Liver (tissue), 9 donors: ENCODE data around the gene PMM2. TPM values are rescaled to one million over a fixed set of nuclear protein-coding genes. Genes with fewer than 3 reads are reported as not detected.

ENCODE experiments used
- DNase-seq: peaks from one replicate; pipeline ENCODE4 v3.0.0-alpha.2; 2017; ENCODE audit warnings: low spot score
- H3K27ac ChIP-seq, 2 donors: one replicate each; pipeline ENCODE4 v1.7.0; 2013; ENCODE audit warnings: inconsistent platforms in 2 of 2, low read length in 2 of 2, control low read depth in 1 of 2, low read depth in 1 of 2, mild to moderate bottlenecking in 1 of 2
- H3K27me3 ChIP-seq, 4 donors: one replicate each; pipeline versions ENCODE4 v1.6.1 to v1.7.0; 2013; ENCODE audit warnings: low read length in 3 of 4, inconsistent platforms in 1 of 4, mild to moderate bottlenecking in 1 of 4, moderate library complexity in 1 of 4; ENCODE audit not compliant: control insufficient read depth in 4 of 4, insufficient read depth in 4 of 4
- H3K36me3 ChIP-seq, 4 donors: one replicate each; pipeline versions ENCODE4 v1.6.1 to v1.7.0; 2013; ENCODE audit warnings: low read length in 3 of 4, mild to moderate bottlenecking in 3 of 4, low read depth in 1 of 4, moderate library complexity in 1 of 4; ENCODE audit not compliant: control insufficient read depth in 4 of 4, insufficient read depth in 3 of 4
- H3K4me1 ChIP-seq, 4 donors: one replicate each; pipeline versions ENCODE4 v1.6.1 to v1.7.0; 2013; ENCODE audit warnings: low read length in 3 of 4, mild to moderate bottlenecking in 3 of 4, moderate library complexity in 1 of 4; ENCODE audit not compliant: control insufficient read depth in 4 of 4, insufficient read depth in 4 of 4
- H3K4me3 ChIP-seq, 3 donors: one replicate each; pipeline versions ENCODE4 v1.6.1 to v1.7.0; 2013; ENCODE audit warnings: low read length in 3 of 3, control low read depth in 1 of 3, low read depth in 1 of 3, mild to moderate bottlenecking in 1 of 3
- H3K9ac ChIP-seq, 2 donors: one replicate each; pipeline ENCODE4 v1.7.0; 2013; ENCODE audit warnings: low read length in 2 of 2, mild to moderate bottlenecking in 2 of 2, moderate library complexity in 2 of 2, control low read depth in 1 of 2, low read depth in 1 of 2
- H3K9me3 ChIP-seq, 4 donors: one replicate each; pipeline versions ENCODE4 v1.6.1 to v1.7.0; 2013; ENCODE audit warnings: low read length in 3 of 4; ENCODE audit not compliant: control insufficient read depth in 4 of 4
- FOXA2 ChIP-seq: IDR thresholded peaks from 2 replicates; pipeline ENCODE4 v1.6.1; 2016; ENCODE audit warnings: antibody characterized with exemption
- HNF4A ChIP-seq, 2 donors: conservative IDR thresholded peaks; 2 replicates each; pipeline ENCODE4 v1.6.1; 2016; ENCODE audit warnings: antibody characterized with exemption in 2 of 2, mild to moderate bottlenecking in 2 of 2
- NR2F2 ChIP-seq: IDR thresholded peaks from 2 replicates; pipeline ENCODE4 v1.6.1; 2016; ENCODE audit warnings: antibody characterized with exemption
- TAF1 ChIP-seq: conservative IDR thresholded peaks from 2 replicates; pipeline ENCODE4 v1.6.1; 2016; ENCODE audit warnings: antibody characterized with exemption, mild to moderate bottlenecking
- WGBS: extraction: QIAGEN DNeasy Blood & Tissue Kit; methylation state at CpG from one replicate; pipeline ENCODE4 v1.1.7; 2013; 5-methylcytosine and 5-hydroxymethylcytosine counted together
- polyA plus RNA-seq, 2 donors: library from polyadenylated mRNA; stranded (reverse) in 1 of 2; unstranded in 1 of 2; fragments of 200-250 nt in 1 of 2; fragments of >200 nt in 1 of 2; fragmentation: Nextera tagmentation in 1 of 2; extraction: Ambion mirVana in 1 of 2; gene quantifications; one replicate each; pipeline versions ENCODE4 v1.2.1 to v1.2.3, GENCODE V29; 2013 to 2015
- total RNA-seq, 2 donors: library from RNA; depleted of rRNA; stranded (reverse); fragments of >200 nt; gene quantifications; one replicate each; pipeline ENCODE4 v1.2.3, GENCODE V29; 2014
- TF ChIP-seq, protein P1 (sequence below): IDR thresholded peaks from 2 replicates; pipeline ENCODE4 v1.6.1; 2016; ENCODE audit warnings: antibody characterized with exemption
- TF ChIP-seq, protein P2 (sequence below): IDR thresholded peaks from 2 replicates; pipeline ENCODE4 v1.6.1; 2016; ENCODE audit warnings: antibody characterized with exemption
- TF ChIP-seq, protein P3 (sequence below): IDR thresholded peaks from 2 replicates; pipeline ENCODE4 v1.6.1; 2016; ENCODE audit warnings: antibody characterized with exemption
- donor health status: healthy.
- donor health status: healthy.
- donor health status: healthy.
- donor health status: healthy.
- donor health status: healthy.

The PMM2 gene
- total and polyA plus RNA-seq, 4 donors = 6.8 to 38.9 (median 30.0) TPM

DNA sequence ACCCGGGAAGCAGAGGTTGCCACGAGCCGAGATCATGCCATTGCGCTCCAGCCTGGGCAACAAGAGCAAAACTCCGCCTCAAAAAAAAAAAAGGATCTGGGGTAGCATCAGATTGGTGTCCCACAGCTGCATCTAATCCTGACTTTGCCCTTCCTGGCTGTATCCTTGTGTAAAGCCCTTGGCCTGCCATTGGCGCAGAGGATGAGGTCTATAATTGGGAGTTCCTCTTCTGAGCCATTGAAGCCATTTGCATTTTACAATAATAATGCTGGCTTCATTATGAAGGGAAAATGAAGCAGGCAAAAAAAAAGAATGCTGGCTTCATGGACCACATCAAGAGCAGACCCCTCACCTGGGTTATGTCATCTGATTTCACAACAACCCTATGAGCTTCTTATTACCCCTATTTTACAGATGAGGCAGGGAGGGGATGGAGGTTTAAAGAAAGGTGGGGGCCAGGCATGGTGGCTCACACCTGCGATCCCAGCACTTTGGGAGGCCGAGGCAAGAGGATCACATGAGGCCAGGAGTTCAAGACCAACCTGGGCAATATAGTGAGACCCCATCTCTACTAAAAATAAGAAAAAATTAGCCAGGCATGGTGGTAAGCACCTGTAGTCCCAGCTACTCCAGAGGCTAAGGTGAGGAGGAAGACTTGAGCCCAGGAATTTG lies 83.3 kb downstream of the PMM2 start:
- Histone ChIP-seq H3K9me3 (no peaks in the 10 kb centered on the region), H3K36me3 (no peaks in the 10 kb centered on the region), H3K27me3 (no peaks in the 10 kb centered on the region), H3K9ac (no peak overlapping the region), H3K4me3 (no peak overlapping the region), H3K4me1 (peaks cover 2 to 3% (median 2%) of the 10 kb centered on the region in 4 donors), H3K27ac (no peak overlapping the region)
- WGBS = 88% methylated on average over 8 of the region's 8 CpGs
- TF ChIP-seq, protein P1, sequence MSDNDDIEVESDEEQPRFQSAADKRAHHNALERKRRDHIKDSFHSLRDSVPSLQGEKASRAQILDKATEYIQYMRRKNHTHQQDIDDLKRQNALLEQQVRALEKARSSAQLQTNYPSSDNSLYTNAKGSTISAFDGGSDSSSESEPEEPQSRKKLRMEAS = no peak
- no peak for TF ChIP-seq FOXA2
- no peak for DNase-seq

DNA sequence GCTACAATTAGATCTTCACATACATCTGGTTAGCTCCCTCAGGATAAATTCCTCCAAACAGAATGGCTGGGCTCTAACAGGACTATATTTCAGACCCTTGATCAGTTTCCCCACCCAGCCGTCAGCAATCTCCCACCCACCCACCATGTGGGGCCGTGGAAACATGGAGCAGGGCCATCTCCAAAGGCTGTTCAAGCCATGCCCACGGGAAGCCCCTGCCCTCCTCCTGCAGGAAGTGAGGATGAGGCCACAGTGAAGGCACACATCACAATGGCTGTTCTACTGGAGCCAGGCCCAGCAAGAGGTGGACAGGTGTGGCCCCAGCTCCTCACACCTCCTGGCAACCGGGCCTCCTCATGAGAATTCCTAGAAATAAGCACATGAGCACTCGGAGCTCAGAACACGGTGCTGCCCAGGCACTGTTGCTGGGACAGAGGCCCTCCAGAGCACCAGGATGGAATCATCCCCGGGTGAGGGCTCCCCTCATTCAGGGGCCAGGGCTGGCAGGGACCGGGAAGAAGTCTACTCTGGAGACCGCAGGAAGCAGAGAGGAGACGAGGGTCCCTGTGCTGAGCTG lies 84.5 kb downstream of the PMM2 start, which contains the start of gene LITAFD:
Gene LITAFD (plus strand): TSS at position 311 of the 577 bp plus-strand sequence. CDS start 2,005 bp downstream, outside the sequence.
- Histone ChIP-seq H3K9ac (no peak within 1 kb of the TSS), H3K4me1 (peaks cover 2 to 8% (median 3%) of the 10 kb centered on the region in 4 donors), H3K27me3 (no peaks in the 10 kb centered on the region), H3K4me3 (no peak within 1 kb of the TSS), H3K9me3 (no peaks in the 10 kb centered on the region), H3K27ac (no peak within 1 kb of the TSS), H3K36me3 (no peaks in the 10 kb centered on the region)
- no peak for DNase-seq
- TF ChIP-seq TAF1 (no peak), NR2F2 (no peak)
- TF ChIP-seq, protein P2, sequence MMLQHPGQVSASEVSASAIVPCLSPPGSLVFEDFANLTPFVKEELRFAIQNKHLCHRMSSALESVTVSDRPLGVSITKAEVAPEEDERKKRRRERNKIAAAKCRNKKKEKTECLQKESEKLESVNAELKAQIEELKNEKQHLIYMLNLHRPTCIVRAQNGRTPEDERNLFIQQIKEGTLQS = no peak
- 82% methylated on average over 10 of the region's 10 CpGs for WGBS

DNA sequence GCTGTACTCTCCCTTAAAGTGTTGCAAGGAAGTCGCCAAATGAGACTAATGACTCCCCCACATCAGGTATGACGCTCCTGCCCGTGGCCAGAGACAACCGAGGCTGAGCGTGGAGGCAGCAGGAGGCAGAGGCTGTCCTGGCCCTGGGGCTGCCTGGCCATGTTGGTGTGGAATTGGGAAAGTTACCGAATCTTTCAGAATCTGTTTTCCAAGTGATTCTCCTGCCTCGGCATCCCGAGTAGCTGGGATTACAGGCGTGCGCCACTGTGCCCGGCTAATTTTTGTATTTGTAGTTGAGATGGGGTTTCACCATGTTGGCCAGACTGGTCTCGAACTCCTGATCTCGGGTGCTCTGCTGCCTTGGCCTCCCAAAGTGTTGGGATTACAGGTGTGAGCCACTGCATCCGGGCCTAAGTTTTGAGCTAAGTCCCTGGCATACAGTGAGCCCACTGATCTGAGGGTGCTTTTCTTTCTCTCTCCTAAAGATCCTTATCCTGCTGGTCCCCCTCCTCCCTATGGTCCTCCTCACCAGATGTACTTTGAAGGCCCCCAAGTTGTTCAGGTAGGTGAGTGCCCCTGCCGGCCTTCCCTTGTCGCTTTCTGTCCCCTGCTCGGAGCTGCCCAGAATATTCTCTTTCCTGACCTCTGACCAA lies 85.2 kb downstream of the PMM2 start:
- DNase-seq = no peak
- TF ChIP-seq, protein P1 = no peak
- Histone ChIP-seq H3K27ac (no peak overlapping the region), H3K9me3 (no peaks in the 10 kb centered on the region), H3K9ac (no peak overlapping the region), H3K4me3 (no peak overlapping the region), H3K27me3 (no peaks in the 10 kb centered on the region), H3K36me3 (no peaks in the 10 kb centered on the region), H3K4me1 (peaks cover 2 to 8% (median 3%) of the 10 kb centered on the region in 4 donors)
- WGBS = 89% methylated on average over 17 of the region's 17 CpGs

DNA sequence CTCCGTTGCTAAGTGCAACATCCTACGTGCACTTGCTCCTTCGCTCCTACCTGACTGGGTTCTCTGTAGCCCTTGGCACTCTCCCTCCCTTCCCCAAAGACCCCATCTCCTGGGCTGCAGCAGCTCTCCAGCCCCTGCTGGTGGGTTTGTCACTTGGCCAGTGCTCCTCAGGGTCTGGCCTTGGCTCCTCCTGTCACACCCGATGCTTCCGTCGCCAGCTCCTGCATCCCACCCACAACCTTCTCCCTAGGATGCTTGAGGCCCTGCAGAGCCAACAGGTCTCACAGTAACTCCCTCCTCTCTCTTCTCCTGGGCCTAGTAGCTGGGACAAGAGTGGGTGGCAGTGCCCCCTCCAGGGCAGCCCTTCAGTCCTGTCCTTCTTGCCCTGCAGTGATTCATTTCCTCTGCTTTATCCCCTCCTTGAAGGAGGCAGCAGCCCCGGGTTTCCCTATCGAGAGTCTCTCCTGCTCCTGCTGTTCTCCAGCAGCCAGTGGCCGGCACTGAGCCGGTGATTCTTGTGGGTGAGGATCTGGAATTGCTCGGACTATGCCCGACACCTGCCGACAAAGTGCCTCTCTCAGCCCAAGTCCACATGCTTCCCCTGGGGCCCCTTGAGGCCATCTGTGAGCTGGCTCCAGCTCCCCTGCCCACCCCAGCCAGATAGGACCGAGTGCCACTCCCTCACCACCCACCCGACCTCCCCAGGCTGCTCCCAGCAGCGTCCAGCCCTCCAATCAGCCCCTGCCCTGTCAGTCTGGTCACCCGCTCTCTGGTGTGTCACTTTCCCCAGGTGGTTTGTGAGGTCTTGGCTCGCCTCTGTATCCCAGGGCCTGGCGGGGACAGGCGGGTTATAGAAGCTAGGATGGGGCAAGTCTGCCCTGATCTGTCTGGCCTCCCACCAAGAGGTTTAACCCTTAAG lies 88.3 kb downstream of the PMM2 start:
- no peaks in the 10 kb centered on the region for H3K27me3 ChIP-seq
- DNase-seq = no peak
- H3K9me3 ChIP-seq = no peaks in the 10 kb centered on the region
- WGBS = 19% methylated on average over 20 of the region's 20 CpGs
- no peak overlapping the region for H3K9ac ChIP-seq
- no peak overlapping the region for H3K27ac ChIP-seq
- TF ChIP-seq HNF4A (conservative IDR thresholded peaks at IDR 0.05) = peak; percentile 19 to 41
- TF ChIP-seq, protein P3, sequence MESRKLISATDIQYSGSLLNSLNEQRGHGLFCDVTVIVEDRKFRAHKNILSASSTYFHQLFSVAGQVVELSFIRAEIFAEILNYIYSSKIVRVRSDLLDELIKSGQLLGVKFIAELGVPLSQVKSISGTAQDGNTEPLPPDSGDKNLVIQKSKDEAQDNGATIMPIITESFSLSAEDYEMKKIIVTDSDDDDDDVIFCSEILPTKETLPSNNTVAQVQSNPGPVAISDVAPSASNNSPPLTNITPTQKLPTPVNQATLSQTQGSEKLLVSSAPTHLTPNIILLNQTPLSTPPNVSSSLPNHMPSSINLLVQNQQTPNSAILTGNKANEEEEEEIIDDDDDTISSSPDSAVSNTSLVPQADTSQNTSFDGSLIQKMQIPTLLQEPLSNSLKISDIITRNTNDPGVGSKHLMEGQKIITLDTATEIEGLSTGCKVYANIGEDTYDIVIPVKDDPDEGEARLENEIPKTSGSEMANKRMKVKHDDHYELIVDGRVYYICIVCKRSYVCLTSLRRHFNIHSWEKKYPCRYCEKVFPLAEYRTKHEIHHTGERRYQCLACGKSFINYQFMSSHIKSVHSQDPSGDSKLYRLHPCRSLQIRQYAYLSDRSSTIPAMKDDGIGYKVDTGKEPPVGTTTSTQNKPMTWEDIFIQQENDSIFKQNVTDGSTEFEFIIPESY = no peak
- no peak overlapping the region for H3K4me3 ChIP-seq
- peaks cover 0 to 5% (median under 1%) of the 10 kb centered on the region in 4 donors for H3K4me1 ChIP-seq
- peaks cover 0 to 10% (median 3%) of the 10 kb centered on the region in 4 donors for H3K36me3 ChIP-seq
